B cell (primary cell): ENCODE measurements around the gene NAA10. TPM values are rescaled to one million over a fixed set of nuclear protein-coding genes. Genes with fewer than 3 reads are reported as not detected.

ENCODE experiments used
- ATAC-seq: fragments of 200-7000 bp; cut with Tn5 transposase; one replicate; pipeline ENCODE4 v1.10.0; 2021; ENCODE audit warnings: low read depth, mild to moderate bottlenecking, moderate number of reproducible peaks, moderate library complexity
- CTCF ChIA-PET: fragments of 350-600 bp; sonication (Branson Sonifier 250); formaldehyde crosslinking; loops from one replicate; lab custom pipeline; 2021; ENCODE audit warnings: antibody characterized with exemption, inconsistent platforms; lab: Charles Lee
- POLR2A ChIA-PET: fragments of 350-600 bp; sonication (Branson Sonifier 250); formaldehyde crosslinking; loops from one replicate; lab custom pipeline; 2021; ENCODE audit warnings: antibody characterized with exemption; lab: Charles Lee
- DNase-seq: peaks from one replicate; pipeline ENCODE4 v3.0.0; 2013
- H2AFZ ChIP-seq: 2 replicates; pipeline ENCODE4 v1.6.1; 2012; ENCODE audit warnings: mild to moderate bottlenecking, low read depth, low read length; ENCODE audit not compliant: insufficient read depth, poor library complexity, severe bottlenecking
- H3K27ac ChIP-seq, 2 donors: 1 replicate in 1 of 2; 2 replicates in 1 of 2; pipeline ENCODE4 v1.5.1; 2012 to 2013; ENCODE audit warnings: low read length in 2 of 2, mild to moderate bottlenecking in 2 of 2, moderate library complexity in 1 of 2
- H3K27me3 ChIP-seq, 4 experiments: fragments of 200-600 bp in 1 of 4; sonication (generic) in 1 of 4; replicated peaks in 1 of 4; 1 replicate in 2 of 4; 2 replicates in 2 of 4; pipeline versions ENCODE4 v1.6.1 to v1.7.0; 2013 to 2016; ENCODE audit warnings: low read length in 3 of 4, mild to moderate bottlenecking in 2 of 4, mixed read lengths in 1 of 4, moderate library complexity in 1 of 4; ENCODE audit not compliant: insufficient read depth in 4 of 4, control insufficient read depth in 3 of 4; ENCODE audit errors: control extremely low read depth in 1 of 4
- H3K36me3 ChIP-seq, 2 experiments: replicated peaks in 1 of 2; 1 replicate in 1 of 2; 2 replicates in 1 of 2; pipeline versions ENCODE4 v1.6.1 to v1.7.1; 2013; ENCODE audit warnings: low read length in 1 of 2; ENCODE audit not compliant: insufficient read depth in 2 of 2, control insufficient read depth in 1 of 2; ENCODE audit errors: control extremely low read depth in 1 of 2, extremely low read depth in 1 of 2
- H3K4me1 ChIP-seq, 2 donors: fragments of 200-600 bp in 1 of 2; sonication (generic) in 1 of 2; 1 replicate in 1 of 2; 2 replicates in 1 of 2; pipeline versions ENCODE4 v1.5.1 to v1.6.1; 2013 to 2017; ENCODE audit warnings: low read length in 2 of 2; ENCODE audit not compliant: control insufficient read depth in 2 of 2, insufficient read depth in 2 of 2
- H3K4me2 ChIP-seq: replicated peaks from 2 replicates; pipeline ENCODE3; 2012; ENCODE audit warnings: mild to moderate bottlenecking, low read depth, low read length; ENCODE audit not compliant: poor library complexity, severe bottlenecking
- H3K4me3 ChIP-seq, 5 experiments: fragments of 200-600 bp in 1 of 5; sonication (generic) in 1 of 5; 1 replicate in 3 of 5; 2 replicates in 2 of 5; pipeline versions ENCODE4 v1.5.1 to v1.7.0; 2011 to 2016; ENCODE audit warnings: low read length in 4 of 5, mild to moderate bottlenecking in 4 of 5, low read depth in 2 of 5, control low read depth in 1 of 5, moderate library complexity in 1 of 5; ENCODE audit not compliant: insufficient read depth in 1 of 5; ENCODE audit errors: control extremely low read depth in 1 of 5, extremely low read depth in 1 of 5
- H3K79me2 ChIP-seq: fragments of 200-600 bp; sonication (generic); one replicate; pipeline ENCODE4 v1.6.0; 2016; ENCODE audit warnings: low read length; ENCODE audit not compliant: control insufficient read depth, insufficient read depth
- H3K9ac ChIP-seq: fragments of 200-600 bp; sonication (generic); 2 replicates; pipeline ENCODE4 v1.6.1; 2017; ENCODE audit warnings: mild to moderate bottlenecking, low read length, moderate library complexity
- H3K9me3 ChIP-seq, 3 donors: one replicate each; pipeline versions ENCODE4 v1.6.1 to v1.7.1; 2013; ENCODE audit warnings: low read length in 2 of 3; ENCODE audit not compliant: control insufficient read depth in 2 of 3, insufficient read depth in 1 of 3; ENCODE audit errors: control extremely low read depth in 1 of 3
- H4K20me1 ChIP-seq: 2 replicates; pipeline ENCODE4 v1.6.0; 2012; ENCODE audit warnings: mild to moderate bottlenecking, low read length; ENCODE audit not compliant: insufficient read depth, control insufficient read depth, poor library complexity, severe bottlenecking
- H3K27ac Mint-ChIP-seq: one replicate; pipeline ENCODE4 v1.8.0; 2021; ENCODE audit warnings: mixed read lengths
- H3K27me3 Mint-ChIP-seq: one replicate; pipeline ENCODE4 v1.8.0; 2021; ENCODE audit warnings: mixed read lengths
- H3K4me1 Mint-ChIP-seq: one replicate; pipeline ENCODE4 v1.8.0; 2021; ENCODE audit warnings: mixed read lengths
- H3K4me3 Mint-ChIP-seq: one replicate; pipeline ENCODE4 v1.8.0; 2021; ENCODE audit warnings: mixed read lengths
- H3K9me3 Mint-ChIP-seq: one replicate; pipeline ENCODE4 v1.8.0; 2022; ENCODE audit warnings: mixed read lengths; ENCODE audit not compliant: insufficient read depth
- EZH2 ChIP-seq: IDR thresholded peaks from 2 replicates; pipeline ENCODE4 v1.6.1; 2012; ENCODE audit warnings: borderline replicate concordance, low read depth, mild to moderate bottlenecking, moderate library complexity, low read length; ENCODE audit not compliant: insufficient read depth, poor library complexity, severe bottlenecking
- whole genome bisulfite sequencing: methylation state at CpG from one replicate; pipeline ENCODE4 v1.1.5; 2013; ENCODE audit warnings: missing lambda C conversion rate; ENCODE audit not compliant: insufficient coverage; 5-methylcytosine and 5-hydroxymethylcytosine counted together
- intact Hi-C: fragments of 100-400 bp; cut with micrococcal nuclease; formaldehyde crosslinking; loops from one replicate; pipeline ENCODE4 v1.10.0; 2022
- polyA plus RNA-seq: library from polyadenylated mRNA; depleted of rRNA; stranded (reverse); fragments of >200 nt; gene quantifications from 2 replicates; pipeline ENCODE4 v1.2.3, GENCODE V29; 2012
- total RNA-seq, 2 donors: library from RNA; stranded (reverse); fragments of 120-200 nt in 1 of 2; gene quantifications; 1 replicate in 1 of 2; 2 replicates in 1 of 2; pipeline versions ENCODE4 v1.2.3 to v1.2.4, GENCODE V29; 2013 to 2022
- TF ChIP-seq, protein P1 (sequence below): fragments of 200-600 bp; IDR thresholded peaks from one replicate; pipeline ENCODE4 v1.8.0; 2022; ENCODE audit warnings: antibody characterized with exemption, mild to moderate bottlenecking

The NAA10 gene
- total and polyA plus RNA-seq, 2 donors (not counting 1 experiment from before 2014, with no cell fraction given) = 78.3 to 102 TPM

GRCh38 chrX:153944800-153945150 lies 9.9 kb upstream of the NAA10 start:
- H3K4me3 Mint-ChIP-seq = peak overlapping the region; percentile 89
- DNase-seq (no peak), ATAC-seq (no peak)
- H3K4me2 ChIP-seq = peak overlapping the region; percentile 72
- H3K36me3 ChIP-seq = peaks cover 0 to 9% of the 10 kb centered on the region in 2 experiments
- intact Hi-C loops = no loop called here
- peaks cover 12 to 47% of the 10 kb centered on the region in 2 donors for H3K4me1 ChIP-seq
- no peaks in the 10 kb centered on the region for H3K9me3 Mint-ChIP-seq
- peak overlapping the region; percentile 48 for H2AFZ ChIP-seq
- H3K79me2 ChIP-seq = peaks cover 14% of the 10 kb centered on the region
- 20% methylated on average over 1 of the region's 6 CpGs for WGBS
- ChIA-PET CTCF (interaction anchor here (0.7 to 15.4 kb wide), 5 partner anchors 8 to 105 kb away, joined by 3 to 325 read pairs (median 4); partner anchors contain the start of genes ARHGAP4 and NAA10), POLR2A (interaction anchor here (0.6 to 5.8 kb wide), 8 partner anchors 10 to 553 kb away, joined by 3 to 58 read pairs (median 4); partner anchors contain the start of genes ARHGAP4 and NAA10)
- H3K27ac Mint-ChIP-seq = no peak overlapping the region
- peaks cover 19% of the 10 kb centered on the region for H3K4me1 Mint-ChIP-seq
- peak overlapping the region; percentile 56 for H3K9ac ChIP-seq
- no peaks in the 10 kb centered on the region for H3K27me3 ChIP-seq
- TF ChIP-seq, protein P1, sequence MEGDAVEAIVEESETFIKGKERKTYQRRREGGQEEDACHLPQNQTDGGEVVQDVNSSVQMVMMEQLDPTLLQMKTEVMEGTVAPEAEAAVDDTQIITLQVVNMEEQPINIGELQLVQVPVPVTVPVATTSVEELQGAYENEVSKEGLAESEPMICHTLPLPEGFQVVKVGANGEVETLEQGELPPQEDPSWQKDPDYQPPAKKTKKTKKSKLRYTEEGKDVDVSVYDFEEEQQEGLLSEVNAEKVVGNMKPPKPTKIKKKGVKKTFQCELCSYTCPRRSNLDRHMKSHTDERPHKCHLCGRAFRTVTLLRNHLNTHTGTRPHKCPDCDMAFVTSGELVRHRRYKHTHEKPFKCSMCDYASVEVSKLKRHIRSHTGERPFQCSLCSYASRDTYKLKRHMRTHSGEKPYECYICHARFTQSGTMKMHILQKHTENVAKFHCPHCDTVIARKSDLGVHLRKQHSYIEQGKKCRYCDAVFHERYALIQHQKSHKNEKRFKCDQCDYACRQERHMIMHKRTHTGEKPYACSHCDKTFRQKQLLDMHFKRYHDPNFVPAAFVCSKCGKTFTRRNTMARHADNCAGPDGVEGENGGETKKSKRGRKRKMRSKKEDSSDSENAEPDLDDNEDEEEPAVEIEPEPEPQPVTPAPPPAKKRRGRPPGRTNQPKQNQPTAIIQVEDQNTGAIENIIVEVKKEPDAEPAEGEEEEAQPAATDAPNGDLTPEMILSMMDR = no peak
- TF ChIP-seq EZH2 = no peak
- H3K27ac ChIP-seq = peak overlapping the region; percentile 67 to 72
- H3K4me3 ChIP-seq = peak overlapping the region in 4 of 5 experiments; percentile 55 to 60 (median 58)
- no peaks in the 10 kb centered on the region for H4K20me1 ChIP-seq
- H3K27me3 Mint-ChIP-seq = no peaks in the 10 kb centered on the region
- H3K9me3 ChIP-seq = no peaks in the 10 kb centered on the region

GRCh38 chrX:153944140-153944799 lies 9.4 kb upstream of the NAA10 start, which contains the start of gene RENBP:
Gene RENBP, minus strand, starts transcription at chrX:153944643. Its CDS starts 33 bp downstream, at chrX:153944610.
- Histone ChIP-seq H3K9ac (peak within 1 kb of the TSS; percentile 56), H2AFZ (peak within 1 kb of the TSS; percentile 48), H3K27ac (peak within 1 kb of the TSS; percentile 67 to 72), H3K9me3 (no peaks in the 10 kb centered on the region), H3K79me2 (peaks cover 14% of the 10 kb centered on the region), H3K4me3 (peak within 1 kb of the TSS; percentile 8 to 60 (median 56)), H3K4me1 (peaks cover 12 to 47% of the 10 kb centered on the region in 2 donors), H4K20me1 (no peaks in the 10 kb centered on the region), H3K4me2 (peak within 1 kb of the TSS; percentile 72), H3K27me3 (no peaks in the 10 kb centered on the region), H3K36me3 (peaks cover 0 to 4% of the 10 kb centered on the region in 2 experiments)
- CTCF ChIA-PET = interaction anchor here (1.0 to 15.4 kb wide), 3 partner anchors 8 to 19 kb away, joined by 3 to 325 read pairs (median 59); partner anchors contain the start of genes ARHGAP4 and NAA10
- POLR2A ChIA-PET = interaction anchor here (0.6 to 5.8 kb wide), 6 partner anchors 9 to 425 kb away, joined by 3 to 58 read pairs (median 6); partner anchors contain the start of genes ARHGAP4 and NAA10
- WGBS = 14% methylated on average over 21 of the region's 31 CpGs
- peaks cover 19% of the 10 kb centered on the region for H3K4me1 Mint-ChIP-seq
- peak within 1 kb of the TSS; percentile 89 for H3K4me3 Mint-ChIP-seq
- TF ChIP-seq, protein P1 = no peak
- no peak for TF ChIP-seq EZH2
- ATAC-seq (peak; percentile 77), DNase-seq (peak; percentile 68)
- intact Hi-C loops = no loop called here
- H3K27me3 Mint-ChIP-seq = no peaks in the 10 kb centered on the region
- no peaks in the 10 kb centered on the region for H3K9me3 Mint-ChIP-seq
- peak within 1 kb of the TSS; percentile 92 for H3K27ac Mint-ChIP-seq
